DOHH2 (cell line): ENCODE data around the gene FTCD.

ENCODE experiments used
- CTCF ChIP-seq: fragments of 200-600 bp; sonication (generic); IDR thresholded peaks from one replicate; pipeline ENCODE4 v1.5.1; 2014; ENCODE audit warnings: antibody characterized with exemption, mild to moderate bottlenecking, low read depth, low read length; ENCODE audit not compliant: poor library complexity, severe bottlenecking
- EZH2phosphoT487 ChIP-seq: fragments of 200-600 bp; sonication (generic); IDR thresholded peaks from 2 replicates; pipeline ENCODE4 v1.6.1; 2017; ENCODE audit warnings: borderline replicate concordance, mild to moderate bottlenecking, antibody characterized with exemption, low read length, moderate library complexity, mixed read lengths

- TF ChIP-seq CTCF (no peak), EZH2phosphoT487 (no peak)
These were observed 55.4 kb downstream of the FTCD start for GRCh38 chr21:46100020-46100419.
